ENCODE data around the gene GRK6.

Gene GRK6

GRCh38 chr5:177446200-177447065 lies 20.0 kb downstream of the GRK6 start, which contains the start of gene PRR7 (continued):
- TF ChIP-seq ZNF292 (tag by site-specific recombination; IDR thresholded peaks at IDR 0.05; ENCODE audit: borderline replicate concordance, low read depth), result no peak
- TF ChIP-seq TRIM28 (IDR thresholded peaks at IDR 0.05; ENCODE audit: borderline replicate concordance, low read length), result 0 out of 2 replicates have a peak, but pooled peaks have one; percentile 20
- peak; percentile 35; the same call in 1 of the 2 replicates for TF ChIP-seq ZNF660 (tag by site-specific recombination; IDR thresholded peaks at IDR 0.05)
- TF ChIP-seq ZNF423 (tag by site-specific recombination; IDR thresholded peaks at IDR 0.05), result peak; percentile 75
- peak; percentile 80 for TF ChIP-seq ZNF335 (tag by site-specific recombination; conservative IDR thresholded peaks at IDR 0.05)
- TF ChIP-seq ZBTB17 (tag by site-specific recombination; IDR thresholded peaks at IDR 0.05), result peak; percentile 51
- TF ChIP-seq ZNF561 (tag by site-specific recombination; IDR thresholded peaks at IDR 0.05; ENCODE audit: borderline replicate concordance), result peak; percentile 40; the same call in 1 of the 2 replicates
- peak; percentile 29; the same call in 1 of the 2 replicates for TF ChIP-seq ZEB2 (tag by site-specific recombination; IDR thresholded peaks at IDR 0.05)
- TF ChIP-seq REPIN1 (tag by site-specific recombination; IDR thresholded peaks at IDR 0.05; ENCODE audit: low read depth), result no peak
- TF ChIP-seq ZNF664 (tag by site-specific recombination; IDR thresholded peaks at IDR 0.05), result no peak
- TF ChIP-seq ZNF677 (tag by site-specific recombination; IDR thresholded peaks at IDR 0.05), result 0 out of 2 replicates have a peak, but pooled peaks have one; percentile 8
- TF ChIP-seq KLF9 (tag by site-specific recombination; IDR thresholded peaks at IDR 0.05; ENCODE audit: low read depth), result peak; percentile 42; the same call in 1 of the 2 replicates
- TF ChIP-seq ZFHX2 (tag by site-specific recombination; conservative IDR thresholded peaks at IDR 0.05), result peak; percentile 23; the same call in 1 of the 2 replicates
- peak; percentile 82 for TF ChIP-seq ZBTB8A (tag by site-specific recombination; IDR thresholded peaks at IDR 0.05)
- peak; percentile 89 for TF ChIP-seq ZNF600 (tag by site-specific recombination; IDR thresholded peaks at IDR 0.05)
- peak; percentile 29; the same call in 1 of the 2 replicates for TF ChIP-seq ZBTB7A (tag by site-specific recombination; IDR thresholded peaks at IDR 0.05; ENCODE audit: low read depth)
- TF ChIP-seq ZBTB48 (tag by site-specific recombination; IDR thresholded peaks at IDR 0.05), result peak; percentile 89
- TF ChIP-seq ZNF514 (tag by site-specific recombination; IDR thresholded peaks at IDR 0.05), result no peak
- TF ChIP-seq ZNF645 (tag by site-specific recombination; IDR thresholded peaks at IDR 0.05), result peak; percentile 76; the same call in 1 of the 2 replicates
- TF ChIP-seq ZBTB20 (tag by site-specific recombination; IDR thresholded peaks at IDR 0.05), result peak; percentile 80
- TF ChIP-seq, protein P1, sequence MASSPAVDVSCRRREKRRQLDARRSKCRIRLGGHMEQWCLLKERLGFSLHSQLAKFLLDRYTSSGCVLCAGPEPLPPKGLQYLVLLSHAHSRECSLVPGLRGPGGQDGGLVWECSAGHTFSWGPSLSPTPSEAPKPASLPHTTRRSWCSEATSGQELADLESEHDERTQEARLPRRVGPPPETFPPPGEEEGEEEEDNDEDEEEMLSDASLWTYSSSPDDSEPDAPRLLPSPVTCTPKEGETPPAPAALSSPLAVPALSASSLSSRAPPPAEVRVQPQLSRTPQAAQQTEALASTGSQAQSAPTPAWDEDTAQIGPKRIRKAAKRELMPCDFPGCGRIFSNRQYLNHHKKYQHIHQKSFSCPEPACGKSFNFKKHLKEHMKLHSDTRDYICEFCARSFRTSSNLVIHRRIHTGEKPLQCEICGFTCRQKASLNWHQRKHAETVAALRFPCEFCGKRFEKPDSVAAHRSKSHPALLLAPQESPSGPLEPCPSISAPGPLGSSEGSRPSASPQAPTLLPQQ (tag by site-specific recombination; IDR thresholded peaks at IDR 0.05), result peak; percentile 47; the same call in 1 of the 2 replicates
- TF ChIP-seq ZSCAN30 (tag by site-specific recombination; IDR thresholded peaks at IDR 0.05), result peak; percentile 52; the same call in 1 of the 2 replicates
- TF ChIP-seq ZNF416 (tag by site-specific recombination; IDR thresholded peaks at IDR 0.05), result no peak
- TF ChIP-seq ZSCAN4 (tag by site-specific recombination; IDR thresholded peaks at IDR 0.05), result peak; percentile 79
- peak; percentile 57; the same call in 1 of the 2 replicates for TF ChIP-seq ZNF501 (tag by site-specific recombination; IDR thresholded peaks at IDR 0.05)
- 0 out of 2 replicates have a peak, but pooled peaks have one; percentile 18 for TF ChIP-seq GFI1B (tag by site-specific recombination; IDR thresholded peaks at IDR 0.05)
- peak; percentile 75; the same call in 1 of the 2 replicates for TF ChIP-seq ZFP37 (tag by site-specific recombination; IDR thresholded peaks at IDR 0.05)
- peak; percentile 60 for TF ChIP-seq ZNF843 (tag by site-specific recombination; IDR thresholded peaks at IDR 0.05)
- 0 out of 2 replicates have a peak, but pooled peaks have one; percentile 81 for TF ChIP-seq ZNF837 (tag by site-specific recombination; IDR thresholded peaks at IDR 0.05)
- no peak for TF ChIP-seq ZNF155 (tag by site-specific recombination; IDR thresholded peaks at IDR 0.05)
- TF ChIP-seq EGR2 (tag by site-specific recombination; IDR thresholded peaks at IDR 0.05; ENCODE audit: low read depth), result peak; percentile 21; the same call in 1 of the 2 replicates
- peak; percentile 33; the same call in 1 of the 2 replicates for TF ChIP-seq ZSCAN23 (tag by site-specific recombination; IDR thresholded peaks at IDR 0.05)
- peak; percentile 67; the same call in 1 of the 2 replicates for TF ChIP-seq ZNF184 (tag by site-specific recombination; IDR thresholded peaks at IDR 0.05)
- TF ChIP-seq ZNF146 (tag by site-specific recombination; IDR thresholded peaks at IDR 0.05), result peak; percentile 2; the same call in 1 of the 2 replicates
- TF ChIP-seq, protein P2, sequence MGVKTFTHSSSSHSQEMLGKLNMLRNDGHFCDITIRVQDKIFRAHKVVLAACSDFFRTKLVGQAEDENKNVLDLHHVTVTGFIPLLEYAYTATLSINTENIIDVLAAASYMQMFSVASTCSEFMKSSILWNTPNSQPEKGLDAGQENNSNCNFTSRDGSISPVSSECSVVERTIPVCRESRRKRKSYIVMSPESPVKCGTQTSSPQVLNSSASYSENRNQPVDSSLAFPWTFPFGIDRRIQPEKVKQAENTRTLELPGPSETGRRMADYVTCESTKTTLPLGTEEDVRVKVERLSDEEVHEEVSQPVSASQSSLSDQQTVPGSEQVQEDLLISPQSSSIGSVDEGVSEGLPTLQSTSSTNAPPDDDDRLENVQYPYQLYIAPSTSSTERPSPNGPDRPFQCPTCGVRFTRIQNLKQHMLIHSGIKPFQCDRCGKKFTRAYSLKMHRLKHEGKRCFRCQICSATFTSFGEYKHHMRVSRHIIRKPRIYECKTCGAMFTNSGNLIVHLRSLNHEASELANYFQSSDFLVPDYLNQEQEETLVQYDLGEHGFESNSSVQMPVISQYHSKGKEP (tag by site-specific recombination; IDR thresholded peaks at IDR 0.05), result no peak
- TF ChIP-seq ZXDB (tag by site-specific recombination; IDR thresholded peaks at IDR 0.05), result 0 out of 2 replicates have a peak, but pooled peaks have one; percentile 22
